GM12873 (cell line): ENCODE measurements around the gene ZNF747.

Source experiments
- TF ChIP-seq, protein P1 (sequence below): IDR thresholded peaks from 2 replicates; pipeline ENCODE4 v1.5.1; 2012; ENCODE audit warnings: low read depth, mild to moderate bottlenecking, moderate library complexity, low read length, control low read depth; ENCODE audit not compliant: insufficient read depth; ENCODE audit errors: missing control alignments

The ZNF747 gene

DNA sequence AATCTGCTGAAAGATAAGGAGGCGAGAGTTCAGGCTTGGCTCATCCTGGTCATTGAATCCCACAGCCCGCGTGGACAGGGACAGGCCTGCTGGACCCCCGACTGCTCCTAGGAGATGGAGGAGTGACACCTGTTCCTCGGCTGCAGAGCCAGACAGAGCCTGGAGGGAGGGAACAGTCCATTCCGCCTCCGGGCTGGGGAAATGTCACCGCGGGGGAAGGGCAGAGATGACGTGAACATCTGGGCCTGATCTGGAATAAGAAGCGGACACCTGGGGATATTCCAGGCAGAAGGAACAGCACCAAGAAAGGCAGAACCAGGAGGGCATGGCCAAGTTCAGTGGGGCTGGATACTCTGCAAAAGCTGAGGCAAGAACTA, 1.5 kb downstream of the ZNF747 start:
- TF ChIP-seq, protein P1, sequence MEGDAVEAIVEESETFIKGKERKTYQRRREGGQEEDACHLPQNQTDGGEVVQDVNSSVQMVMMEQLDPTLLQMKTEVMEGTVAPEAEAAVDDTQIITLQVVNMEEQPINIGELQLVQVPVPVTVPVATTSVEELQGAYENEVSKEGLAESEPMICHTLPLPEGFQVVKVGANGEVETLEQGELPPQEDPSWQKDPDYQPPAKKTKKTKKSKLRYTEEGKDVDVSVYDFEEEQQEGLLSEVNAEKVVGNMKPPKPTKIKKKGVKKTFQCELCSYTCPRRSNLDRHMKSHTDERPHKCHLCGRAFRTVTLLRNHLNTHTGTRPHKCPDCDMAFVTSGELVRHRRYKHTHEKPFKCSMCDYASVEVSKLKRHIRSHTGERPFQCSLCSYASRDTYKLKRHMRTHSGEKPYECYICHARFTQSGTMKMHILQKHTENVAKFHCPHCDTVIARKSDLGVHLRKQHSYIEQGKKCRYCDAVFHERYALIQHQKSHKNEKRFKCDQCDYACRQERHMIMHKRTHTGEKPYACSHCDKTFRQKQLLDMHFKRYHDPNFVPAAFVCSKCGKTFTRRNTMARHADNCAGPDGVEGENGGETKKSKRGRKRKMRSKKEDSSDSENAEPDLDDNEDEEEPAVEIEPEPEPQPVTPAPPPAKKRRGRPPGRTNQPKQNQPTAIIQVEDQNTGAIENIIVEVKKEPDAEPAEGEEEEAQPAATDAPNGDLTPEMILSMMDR: no peak

DNA sequence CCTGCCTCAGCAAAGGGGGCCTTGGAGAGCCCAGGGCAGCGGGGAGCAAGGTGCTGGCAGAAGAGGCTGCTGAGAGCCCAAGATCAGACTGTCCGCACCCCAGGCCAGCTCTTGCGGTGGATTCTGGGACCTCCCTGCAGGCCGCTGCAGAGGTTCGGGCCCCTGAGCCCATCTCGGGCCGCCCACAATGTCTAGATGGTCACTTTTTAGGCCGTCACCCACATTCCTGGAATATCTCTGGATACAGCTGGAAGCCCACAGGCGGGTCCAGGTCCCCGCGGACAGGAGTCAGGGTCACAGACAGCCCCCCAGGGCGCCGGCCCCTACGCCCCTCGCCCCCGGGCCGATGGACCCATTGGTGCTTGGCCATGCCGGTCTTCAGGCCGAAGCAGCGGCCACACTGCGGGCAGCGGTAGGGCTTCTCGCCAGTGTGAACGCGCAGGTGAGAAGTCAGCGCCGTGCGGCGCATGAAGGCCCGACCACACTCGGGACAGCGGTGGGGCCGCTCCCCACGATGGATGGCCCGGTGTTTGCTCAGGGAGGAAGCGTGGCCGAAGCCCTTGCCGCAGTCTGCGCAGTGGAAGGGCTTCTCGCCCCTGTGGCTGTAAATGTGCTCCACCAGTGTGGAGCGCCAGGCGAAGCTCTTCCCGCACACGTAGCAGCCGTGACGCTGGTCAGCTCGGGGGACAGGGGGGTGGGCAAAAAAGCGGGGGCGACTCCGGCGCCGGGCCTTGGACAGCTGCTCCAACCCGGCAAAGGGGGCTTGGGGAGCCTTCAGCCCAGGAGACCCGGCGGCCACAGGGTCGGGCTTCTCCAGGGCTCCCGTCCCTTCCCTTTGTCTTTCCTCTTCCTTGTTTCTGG, 2.1 kb downstream of the ZNF747 start:
- TF ChIP-seq, protein P1: no peak

DNA sequence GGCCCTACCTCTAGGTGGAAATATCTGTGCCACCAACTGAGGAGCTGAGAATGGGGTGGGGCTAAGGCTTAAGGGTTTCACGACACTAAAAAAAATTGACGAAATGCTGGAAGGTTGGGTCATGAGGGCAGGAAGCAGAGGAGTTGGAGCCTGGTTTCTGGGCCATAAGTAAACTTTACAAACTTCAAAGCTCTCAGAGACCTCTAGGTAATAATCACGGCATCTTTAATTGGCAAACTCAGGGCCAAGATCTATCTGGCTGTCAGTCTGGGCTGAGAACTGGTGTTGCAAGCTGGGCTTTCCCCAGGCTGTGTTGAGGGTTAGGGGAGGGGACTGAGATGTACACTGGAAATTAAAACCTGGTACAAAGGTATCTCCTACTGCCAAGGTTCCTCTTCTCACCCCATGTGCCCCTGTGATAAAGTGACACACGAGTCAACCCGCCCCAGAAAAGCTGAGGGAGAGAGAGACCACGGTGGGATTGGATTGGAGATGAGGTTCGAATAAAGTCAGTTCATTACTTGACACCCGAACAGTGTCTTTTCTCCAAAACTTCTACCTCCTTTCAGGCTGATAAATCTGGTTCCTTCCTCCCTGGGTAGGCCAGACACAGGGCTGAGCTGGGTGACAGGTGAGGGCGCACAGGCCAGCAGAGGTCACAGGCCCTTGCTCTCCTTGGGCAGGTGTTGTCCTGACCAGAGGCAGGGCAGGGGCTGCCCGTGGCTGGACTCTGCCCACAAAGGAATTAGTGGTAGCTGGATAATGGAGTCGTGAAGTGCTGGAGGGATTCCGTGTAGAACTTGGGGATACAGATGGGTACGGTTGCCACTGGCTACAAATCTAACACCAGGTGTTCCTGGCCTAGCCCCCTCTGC, 4.3 kb downstream of the ZNF747 start:
- TF ChIP-seq, protein P1: no peak

DNA sequence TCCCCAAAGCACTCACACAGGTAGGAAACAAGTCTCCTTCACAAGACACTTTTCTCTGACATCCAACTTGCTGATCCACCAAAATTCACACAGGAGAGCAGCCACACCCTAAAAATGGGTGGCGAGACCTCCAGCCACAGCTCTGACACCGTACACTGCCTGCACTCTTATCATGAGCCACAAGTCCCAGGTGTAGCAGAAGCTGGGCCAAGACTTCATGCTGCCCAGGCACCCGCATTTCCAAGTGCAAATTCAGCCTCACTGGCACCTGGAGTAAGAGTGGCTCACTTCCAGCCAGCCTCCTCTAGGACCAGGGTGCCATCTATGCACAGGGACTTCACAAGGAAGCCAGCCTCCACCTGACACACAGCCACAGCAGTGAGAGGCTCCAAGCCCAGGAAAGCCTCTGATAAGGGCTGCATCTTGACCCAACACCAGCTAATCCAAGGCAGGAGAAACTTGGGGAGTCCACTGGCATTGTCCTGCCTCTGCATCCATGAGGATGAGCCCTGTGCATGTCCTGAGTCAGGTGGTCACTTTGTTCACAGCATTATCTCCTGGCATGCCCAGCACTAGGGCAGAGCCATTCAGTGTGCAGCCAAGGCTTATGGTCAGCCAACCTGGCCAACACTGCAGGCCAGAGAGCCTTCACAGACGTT, 5.7 kb downstream of the ZNF747 start:
- TF ChIP-seq, protein P1: no peak

DNA sequence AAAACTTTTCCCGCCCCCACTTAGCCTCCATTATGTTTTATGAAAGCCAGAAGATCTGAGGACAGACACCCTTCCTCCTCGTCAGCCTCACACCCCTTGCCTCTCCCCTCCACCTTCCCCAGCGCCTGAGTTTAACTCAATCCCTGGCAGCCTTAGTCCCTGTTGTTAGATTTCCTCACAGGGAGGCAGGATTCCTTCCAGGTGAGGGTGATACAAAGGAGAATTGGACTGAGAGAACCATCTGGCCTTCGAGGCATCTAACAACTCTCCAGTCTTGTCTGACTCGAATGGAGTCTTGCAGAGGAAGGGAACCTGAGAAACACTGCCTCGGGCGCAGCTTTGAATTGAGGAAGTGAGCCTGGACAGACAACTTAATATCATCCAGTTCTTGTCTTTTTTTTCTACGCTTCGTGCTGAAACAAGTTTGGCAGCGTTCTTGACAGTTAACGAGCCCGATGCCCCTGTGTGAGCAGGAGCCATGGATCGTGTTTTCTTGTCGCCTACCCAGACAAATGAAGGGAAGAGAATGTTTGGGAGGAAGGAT, 7.0 kb downstream of the ZNF747 start:
- TF ChIP-seq, protein P1: no peak

DNA sequence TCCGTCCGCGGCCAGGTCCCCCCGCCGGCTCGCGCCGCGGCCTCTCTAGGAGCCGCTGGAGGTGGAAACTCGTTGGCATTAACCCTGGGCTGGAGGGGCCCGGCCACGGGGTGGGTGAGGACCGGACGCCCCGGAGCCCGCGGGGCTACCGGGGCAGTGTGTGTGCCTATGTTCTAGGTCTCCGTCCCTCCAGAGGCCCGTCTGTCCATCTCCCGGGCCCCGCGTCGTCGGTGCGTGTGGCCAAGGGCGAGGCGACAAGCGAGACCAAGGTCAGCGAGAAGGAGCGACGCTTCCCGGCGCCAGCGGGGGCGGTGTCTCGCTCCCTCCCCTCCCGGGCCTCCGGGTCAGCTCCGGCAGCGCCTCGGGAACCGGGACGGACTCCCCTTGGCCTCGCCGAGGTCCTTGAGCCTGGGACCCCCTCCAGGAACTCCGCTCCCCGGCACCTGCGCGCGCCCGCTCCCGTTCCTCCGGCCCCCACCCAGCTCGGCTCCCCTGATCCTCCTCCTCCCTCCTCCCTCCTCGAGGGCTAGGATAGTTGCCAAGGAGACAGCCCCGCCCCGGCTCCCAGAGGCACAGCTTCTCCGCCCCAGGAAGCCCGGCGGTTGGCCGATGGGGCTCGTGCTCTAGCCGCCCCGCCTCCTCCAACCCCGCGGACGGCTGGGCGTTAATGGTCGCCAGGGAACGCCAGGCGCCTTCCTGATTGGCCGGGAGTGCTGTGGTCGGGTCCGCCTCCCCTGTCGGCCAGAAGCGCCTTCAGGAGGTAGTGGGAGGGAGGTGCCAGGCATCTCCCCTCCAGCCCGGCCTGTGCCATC, 7.6 kb downstream of the ZNF747 start:
- TF ChIP-seq, protein P1: peak; percentile 42
